OCI-LY3 (cell line): ENCODE measurements around the gene DCLRE1C.

Experiments used
- H2AFZ ChIP-seq: fragments of 200-600, 300-600 bp; shearing (Covaris generic); 2 replicates; pipeline ENCODE4 v1.6.0; 2014; ENCODE audit warnings: antibody characterized with exemption, low read depth, low read length
- H3K27ac ChIP-seq: fragments of 200-600, 300-600 bp; sonication (generic); 2 replicates; pipeline ENCODE4 v1.5.1; 2014; ENCODE audit warnings: mild to moderate bottlenecking, low read length, moderate library complexity, mixed read lengths
- H3K27me3 ChIP-seq: fragments of 200-600, 300-600 bp; sonication (generic); 2 replicates; pipeline ENCODE4 v1.6.1; 2014; ENCODE audit warnings: low read depth, low read length, mixed read lengths
- H3K36me3 ChIP-seq: fragments of 200-600, 300-600 bp; sonication (generic); replicated peaks from 2 replicates; pipeline ENCODE3; 2014; ENCODE audit warnings: low read depth, low read length, mixed read lengths
- H3K4me1 ChIP-seq: fragments of 300-600, 200-600 bp; sonication (generic); 2 replicates; pipeline ENCODE4 v1.6.1; 2014; ENCODE audit warnings: low read length, mixed read lengths
- H3K4me2 ChIP-seq: fragments of 200-600, 300-600 bp; sonication (generic); 2 replicates; pipeline ENCODE4 v1.6.1; 2014; ENCODE audit warnings: low read length, mixed read lengths
- H3K4me3 ChIP-seq: fragments of 300-600, 200-600 bp; sonication (generic); 2 replicates; pipeline ENCODE4 v1.5.1; 2014; ENCODE audit warnings: antibody characterized with exemption, mild to moderate bottlenecking, low read length, moderate library complexity
- H3K79me2 ChIP-seq: fragments of 300-600, 200-600 bp; shearing (Covaris generic); 2 replicates; pipeline ENCODE4 v1.6.1; 2014; ENCODE audit warnings: mild to moderate bottlenecking, low read length, mixed read lengths
- H3K9ac ChIP-seq: fragments of 300-600, 200-600 bp; shearing (Covaris generic); 2 replicates; pipeline ENCODE4 v1.6.0; 2014; ENCODE audit warnings: mild to moderate bottlenecking, low read length, moderate library complexity
- H3K9me3 ChIP-seq: fragments of 200-600, 300-600 bp; shearing (Covaris generic); 2 replicates; pipeline ENCODE4 v1.6.1; 2014; ENCODE audit warnings: low read length, mixed read lengths; ENCODE audit not compliant: insufficient read depth
- H4K20me1 ChIP-seq: fragments of 200-600, 300-600 bp; sonication (generic); 2 replicates; pipeline ENCODE4 v1.6.1; 2016; ENCODE audit warnings: low read length, mixed read lengths; ENCODE audit not compliant: insufficient read depth
- CTCF ChIP-seq: fragments of 200-600, 300-600 bp; sonication (generic); IDR thresholded peaks from 2 replicates; pipeline ENCODE4 v1.5.1; 2014; ENCODE audit warnings: antibody characterized with exemption, low read length, low read depth
- EZH2phosphoT487 ChIP-seq: fragments of 200-600 bp; shearing (Covaris generic); IDR thresholded peaks from 2 replicates; pipeline ENCODE4 v1.6.1; 2018; ENCODE audit warnings: antibody characterized with exemption, mixed run types, low read depth

DCLRE1C gene

GRCh38 chr10:14879928-14880193 is 74.0 kb downstream of the DCLRE1C start:
- Histone ChIP-seq H3K27ac (no peak overlapping the region), H3K9me3 (no peaks in the 10 kb centered on the region), H3K36me3 (peaks cover 14% of the 10 kb centered on the region), H3K4me2 (peak overlapping the region; percentile 91), H3K4me1 (peaks cover 28% of the 10 kb centered on the region), H4K20me1 (0 out of 2 replicates have a peak, but pooled peaks cover 3% of the 10 kb centered on the region), H3K4me3 (peak overlapping the region; percentile 99), H3K27me3 (no peaks in the 10 kb centered on the region), H3K9ac (peak overlapping the region; percentile 81), H3K79me2 (peaks cover 78% of the 10 kb centered on the region), H2AFZ (no peak overlapping the region)
- TF ChIP-seq EZH2phosphoT487 (no peak), CTCF (no peak)

- no peaks in the 10 kb centered on the region for H3K9me3 ChIP-seq
- H3K27ac ChIP-seq: peak overlapping the region; percentile 48; the same call in 1 of the 2 replicates
- H4K20me1 ChIP-seq: 0 out of 2 replicates have a peak, but pooled peaks cover 3% of the 10 kb centered on the region
- TF ChIP-seq EZH2phosphoT487 (no peak), CTCF (no peak)
- H3K9ac ChIP-seq: peak overlapping the region; percentile 81
- peak overlapping the region; percentile 99 for H3K4me3 ChIP-seq
- H2AFZ ChIP-seq: 0 out of 2 replicates have a peak overlapping the region, but pooled peaks have one; percentile 20
- peaks cover 10% of the 10 kb centered on the region for H3K36me3 ChIP-seq
- H3K27me3 ChIP-seq: no peaks in the 10 kb centered on the region
- H3K4me2 ChIP-seq: peak overlapping the region; percentile 91
- H3K79me2 ChIP-seq: peaks cover 72% of the 10 kb centered on the region
- H3K4me1 ChIP-seq: peaks cover 28% of the 10 kb centered on the region
These were observed 74.6 kb downstream of the DCLRE1C start for GRCh38 chr10:14879124-14879927.

- H3K27ac ChIP-seq: peak within 1 kb of the TSS; percentile 48; the same call in 1 of the 2 replicates
- peak within 1 kb of the TSS; percentile 86 for H2AFZ ChIP-seq
- peak within 1 kb of the TSS; percentile 90 for H3K9ac ChIP-seq
These were observed 75.4 kb downstream of the DCLRE1C start, which contains the start of gene SUV39H2 for GRCh38 chr10:14878266-14879123. Gene SUV39H2 (plus strand): TSS chr10:14878866. CDS start chr10:14878889, 23 bp downstream.

More at GRCh38 chr10:14878266-14879123, 75.4 kb downstream of the DCLRE1C start, which contains the start of gene SUV39H2:
- no peak for TF ChIP-seq EZH2phosphoT487
- no peak for TF ChIP-seq CTCF
- Histone ChIP-seq H3K4me3 (peak within 1 kb of the TSS; percentile 99), H3K36me3 (peaks cover 9% of the 10 kb centered on the region), H3K27me3 (no peaks in the 10 kb centered on the region), H3K9me3 (no peaks in the 10 kb centered on the region), H4K20me1 (0 out of 2 replicates have a peak, but pooled peaks cover 3% of the 10 kb centered on the region), H3K4me1 (peaks cover 30% of the 10 kb centered on the region), H3K4me2 (peak within 1 kb of the TSS; percentile 92), H3K79me2 (peaks cover 64% of the 10 kb centered on the region)
